Endothelial cell (in vitro differentiated cells): ENCODE results near the gene NRL. TPM values are rescaled to one million over a fixed set of nuclear protein-coding genes. Genes with fewer than 3 reads are reported as not detected.

Experiments
- DNase-seq: peaks from one replicate; pipeline ENCODE4 v3.0.0; 2021; ENCODE audit warnings: low spot score
- H3K27ac Mint-ChIP-seq: one replicate; pipeline ENCODE4 v1.8.0; 2021; ENCODE audit warnings: mixed read lengths, inconsistent platforms; ENCODE audit not compliant: unreplicated experiment
- H3K27me3 Mint-ChIP-seq: one replicate; pipeline ENCODE4 v1.8.0; 2021; ENCODE audit warnings: mild to moderate bottlenecking, moderate library complexity, mixed read lengths, inconsistent platforms; ENCODE audit not compliant: unreplicated experiment
- H3K36me3 Mint-ChIP-seq: one replicate; pipeline ENCODE4 v1.8.0; 2021; ENCODE audit warnings: mild to moderate bottlenecking, low read depth, mixed read lengths, inconsistent platforms; ENCODE audit not compliant: unreplicated experiment
- H3K4me1 Mint-ChIP-seq: one replicate; pipeline ENCODE4 v1.8.0; 2021; ENCODE audit warnings: mild to moderate bottlenecking, mixed read lengths, inconsistent platforms; ENCODE audit not compliant: unreplicated experiment
- H3K4me3 Mint-ChIP-seq: one replicate; pipeline ENCODE4 v1.8.0; 2021; ENCODE audit warnings: mild to moderate bottlenecking, mixed read lengths, inconsistent platforms; ENCODE audit not compliant: unreplicated experiment
- H3K9me3 Mint-ChIP-seq: one replicate; pipeline ENCODE4 v1.8.0; 2021; ENCODE audit warnings: mixed read lengths, inconsistent platforms; ENCODE audit not compliant: unreplicated experiment
- CTCF ChIP-seq: fragments of 200-600 bp; sonication (generic); IDR thresholded peaks from one replicate; pipeline ENCODE4 v1.5.0; 2021; ENCODE audit warnings: antibody characterized with exemption; ENCODE audit not compliant: unreplicated experiment
- total RNA-seq: library from RNA; stranded (reverse); fragmentation: NEBNext Ultra II Directional; extraction: Animal tissue kit (Norgen Biotek cat#: 25700); gene quantifications from one replicate; pipeline ENCODE4 v1.2.1, GENCODE V29; 2021; ENCODE audit not compliant: unreplicated experiment

Gene NRL
- total RNA-seq, 1 donor from 2014 or later: 1.2 TPM

- H3K27me3 Mint-ChIP-seq: peaks cover 10% of the 10 kb centered on the region
- H3K36me3 Mint-ChIP-seq: peaks cover 27% of the 10 kb centered on the region
- H3K9me3 Mint-ChIP-seq: no peaks in the 10 kb centered on the region
- DNase-seq: no peak
- TF ChIP-seq CTCF: no peak
- H3K27ac Mint-ChIP-seq: no peak overlapping the region
- H3K4me3 Mint-ChIP-seq: no peak overlapping the region
- peaks cover 20% of the 10 kb centered on the region for H3K4me1 Mint-ChIP-seq
Measured at GRCh38 chr14:24117179-24117578, 2.4 kb upstream of the NRL start.

GRCh38 chr14:24116128-24116814, 1.5 kb upstream of the NRL start:
- peaks cover 10% of the 10 kb centered on the region for H3K27me3 Mint-ChIP-seq
- peaks cover 20% of the 10 kb centered on the region for H3K4me1 Mint-ChIP-seq
- peak overlapping the region; percentile 95 for H3K4me3 Mint-ChIP-seq
- no peaks in the 10 kb centered on the region for H3K9me3 Mint-ChIP-seq
- DNase-seq: no peak
- no peak for TF ChIP-seq CTCF
- peaks cover 21% of the 10 kb centered on the region for H3K36me3 Mint-ChIP-seq
- H3K27ac Mint-ChIP-seq: no peak overlapping the region

GRCh38 chr14:24115422-24116127, 826 bp upstream of the NRL start:
- Mint-ChIP-seq H3K36me3 (peaks cover 19% of the 10 kb centered on the region), H3K4me3 (peak overlapping the region; percentile 95), H3K27ac (peak overlapping the region; percentile 97), H3K4me1 (peaks cover 20% of the 10 kb centered on the region), H3K9me3 (no peaks in the 10 kb centered on the region), H3K27me3 (peaks cover 10% of the 10 kb centered on the region)
- DNase-seq: peak; percentile 9
- TF ChIP-seq CTCF: no peak

GRCh38 chr14:24113801-24114531, 783 bp downstream of the NRL start:
- DNase-seq: peak; percentile 67
- Mint-ChIP-seq H3K27ac (peak overlapping the region; percentile 97), H3K27me3 (peaks cover 10% of the 10 kb centered on the region), H3K9me3 (no peaks in the 10 kb centered on the region), H3K36me3 (peaks cover 11% of the 10 kb centered on the region), H3K4me1 (peaks cover 20% of the 10 kb centered on the region), H3K4me3 (peak overlapping the region; percentile 95)
- no peak for TF ChIP-seq CTCF

GRCh38 chr14:24113379-24113800, 1.4 kb downstream of the NRL start:
- H3K4me1 Mint-ChIP-seq: peaks cover 23% of the 10 kb centered on the region
- H3K36me3 Mint-ChIP-seq: peaks cover 5% of the 10 kb centered on the region
- no peak for TF ChIP-seq CTCF
- H3K4me3 Mint-ChIP-seq: peak overlapping the region; percentile 95
- peak overlapping the region; percentile 97 for H3K27ac Mint-ChIP-seq
- H3K9me3 Mint-ChIP-seq: no peaks in the 10 kb centered on the region
- H3K27me3 Mint-ChIP-seq: peaks cover 10% of the 10 kb centered on the region
- DNase-seq: no peak
